Ishikawa (cell line): ENCODE data around the gene FGFBP3.

ENCODE experiments used
- CEBPB ChIP-seq: IDR thresholded peaks from 2 replicates; pipeline ENCODE4 v1.6.1; 2012
- CREB1 ChIP-seq: IDR thresholded peaks from 2 replicates; pipeline ENCODE4 v1.6.1; 2012; ENCODE audit warnings: low read depth
- EGR1 ChIP-seq: IDR thresholded peaks from 2 replicates; pipeline ENCODE4 v1.6.1; 2012
- EP300 ChIP-seq: IDR thresholded peaks from 2 replicates; pipeline ENCODE4 v1.6.1; 2012; ENCODE audit warnings: borderline replicate concordance
- FOXM1 ChIP-seq: IDR thresholded peaks from 2 replicates; pipeline ENCODE4 v1.6.1; 2012; ENCODE audit warnings: low read depth, borderline replicate concordance
- MAX ChIP-seq: IDR thresholded peaks from 2 replicates; pipeline ENCODE4 v1.6.1; 2012
- NFIC ChIP-seq: IDR thresholded peaks from 2 replicates; pipeline ENCODE4 v1.6.1; 2012
- RAD21 ChIP-seq: IDR thresholded peaks from 2 replicates; pipeline ENCODE4 v1.6.1; 2012; ENCODE audit warnings: low read depth
- REST ChIP-seq: IDR thresholded peaks from 2 replicates; pipeline ENCODE4 v1.6.1; 2012; ENCODE audit warnings: low read depth, mild to moderate bottlenecking
- TAF1 ChIP-seq: IDR thresholded peaks from 2 replicates; pipeline ENCODE4 v1.6.1; 2012; ENCODE audit warnings: low read depth, mild to moderate bottlenecking
- TCF12 ChIP-seq: IDR thresholded peaks from 2 replicates; pipeline ENCODE4 v1.6.1; 2012; ENCODE audit warnings: low read depth
- TEAD4 ChIP-seq: IDR thresholded peaks from 2 replicates; pipeline ENCODE4 v1.6.1; 2012
- USF1 ChIP-seq: IDR thresholded peaks from 2 replicates; pipeline ENCODE4 v1.6.1; 2012
- YY1 ChIP-seq: IDR thresholded peaks from 2 replicates; pipeline ENCODE4 v1.6.1; 2012; ENCODE audit warnings: low read depth
- ZBTB7A ChIP-seq: IDR thresholded peaks from 2 replicates; pipeline ENCODE4 v1.6.1; 2012; ENCODE audit warnings: low read depth

FGFBP3 gene

GRCh38 chr10:91886954-91887271, 22.4 kb downstream of the FGFBP3 start:
- TF ChIP-seq TAF1: no peak
- TF ChIP-seq EP300: no peak
- TF ChIP-seq ZBTB7A: no peak
- TF ChIP-seq REST: no peak
- TF ChIP-seq USF1: no peak
- TF ChIP-seq RAD21: no peak
- no peak for TF ChIP-seq CEBPB
- TF ChIP-seq TCF12: no peak
- no peak for TF ChIP-seq FOXM1
- TF ChIP-seq CREB1: no peak
- TF ChIP-seq EGR1: no peak
- TF ChIP-seq TEAD4: no peak
- TF ChIP-seq NFIC: no peak
- TF ChIP-seq YY1: no peak
- no peak for TF ChIP-seq MAX

GRCh38 chr10:91885362-91886079, 23.8 kb downstream of the FGFBP3 start:
- TF ChIP-seq EP300 (no peak), ZBTB7A (no peak), FOXM1 (no peak), YY1 (no peak), EGR1 (no peak), TEAD4 (no peak), CREB1 (no peak), NFIC (no peak), TAF1 (no peak), RAD21 (no peak), MAX (no peak), TCF12 (no peak)

GRCh38 chr10:91884536-91884935, 24.8 kb downstream of the FGFBP3 start:
- no peak for TF ChIP-seq USF1

GRCh38 chr10:91883549-91884444, 25.5 kb downstream of the FGFBP3 start:
- no peak for TF ChIP-seq NFIC
- no peak for TF ChIP-seq YY1
- TF ChIP-seq TAF1: no peak
- TF ChIP-seq USF1: no peak
- 0 out of 2 replicates have a peak, but pooled peaks have one; percentile 8 for TF ChIP-seq TEAD4
- no peak for TF ChIP-seq CEBPB
- TF ChIP-seq MAX: peak; percentile 61
- TF ChIP-seq CREB1: no peak
- no peak for TF ChIP-seq FOXM1
- TF ChIP-seq ZBTB7A: 0 out of 2 replicates have a peak, but pooled peaks have one; percentile 32
- no peak for TF ChIP-seq REST
- no peak for TF ChIP-seq EP300
- TF ChIP-seq TCF12: no peak
- TF ChIP-seq EGR1: no peak
- TF ChIP-seq RAD21: no peak

- TF ChIP-seq MAX (peak; percentile 93), TEAD4 (peak; percentile 70), USF1 (no peak), REST (no peak), RAD21 (no peak; the same call in 1 of the 2 replicates), EGR1 (no peak), NFIC (no peak), TAF1 (no peak), CREB1 (no peak), TCF12 (peak; percentile 65; the same call in 1 of the 2 replicates), EP300 (peak; percentile 38; the same call in 1 of the 2 replicates), FOXM1 (no peak)
Observed at GRCh38 chr10:91880310-91880709, 29.0 kb downstream of the FGFBP3 start.
